GM18508 (cell line): ENCODE measurements around the gene RNF19B.
"Not testable (repeated sequence)": the region's sequence is repeated elsewhere in the genome, so short reads cannot be mapped to it uniquely, and the experiment has no call there.

ENCODE experiments used
- ATAC-seq: cut with Tn5 transposase; IDR thresholded peaks from one replicate; pipeline ENCODE4 v1.9.1; 2021; ENCODE audit warnings: moderate number of reproducible peaks; ENCODE audit not compliant: insufficient read depth, unreplicated experiment

RNF19B gene

GRCh38 chr1:32992489-32993323 is 28.1 kb upstream of the RNF19B start:
- ATAC-seq: no peak

GRCh38 chr1:32991819-32992488 is 27.3 kb upstream of the RNF19B start:
- no peak for ATAC-seq

- no peak for ATAC-seq
These were observed 26.8 kb upstream of the RNF19B start for GRCh38 chr1:32991386-32991785.

- ATAC-seq: no peak
These were observed 26.3 kb upstream of the RNF19B start for GRCh38 chr1:32990887-32991286.

- no peak for ATAC-seq
These were observed 24.8 kb upstream of the RNF19B start for GRCh38 chr1:32989160-32990050.

- no peak for ATAC-seq
These were observed 24.1 kb upstream of the RNF19B start for GRCh38 chr1:32988665-32989064.

GRCh38 chr1:32985226-32985625 is 20.6 kb upstream of the RNF19B start:
- ATAC-seq: no peak

GRCh38 chr1:32984455-32985171 is 20.0 kb upstream of the RNF19B start:
- ATAC-seq: no peak

GRCh38 chr1:32984090-32984454 is 19.5 kb upstream of the RNF19B start:
- ATAC-seq: no peak

GRCh38 chr1:32983020-32983419 is 18.4 kb upstream of the RNF19B start:
- no peak for ATAC-seq

- ATAC-seq: peak; percentile 87
These were observed 16.6 kb upstream of the RNF19B start for GRCh38 chr1:32981003-32981901.

- no peak for ATAC-seq
These were observed 15.5 kb upstream of the RNF19B start for GRCh38 chr1:32980080-32980479.

- no peak for ATAC-seq
These were observed 14.2 kb upstream of the RNF19B start for GRCh38 chr1:32978854-32979253.

- ATAC-seq: no peak
These were observed 13.0 kb upstream of the RNF19B start for GRCh38 chr1:32977546-32978087.

GRCh38 chr1:32975055-32975454 is 10.4 kb upstream of the RNF19B start:
- not testable (repeated sequence) for ATAC-seq

- ATAC-seq: not testable (repeated sequence)
These were observed 8.8 kb upstream of the RNF19B start for GRCh38 chr1:32973458-32973857.

- no peak for ATAC-seq
These were observed 8.3 kb upstream of the RNF19B start for GRCh38 chr1:32972814-32973428.

GRCh38 chr1:32971576-32971975 is 7.0 kb upstream of the RNF19B start:
- no peak for ATAC-seq
